K562 (cell line): Measurements from ENCODE around the gene ZNF513. TPM values are rescaled to one million over a fixed set of nuclear protein-coding genes. Genes with fewer than 3 reads are reported as not detected.

Experiments
- HDAC3 ChIP-seq: fragments of 450-650 bp; IDR thresholded peaks from 2 replicates; pipeline ENCODE4 v1.6.1; 2018; ENCODE audit warnings: borderline replicate concordance, mild to moderate bottlenecking, moderate library complexity; ENCODE audit not compliant: partially characterized antibody
- HNRNPL ChIP-seq: fragments of 200-400 bp; formaldehyde crosslinking; IDR thresholded peaks from 2 replicates; pipeline ENCODE4 v1.6.1; 2017; ENCODE audit warnings: low read depth, mild to moderate bottlenecking, low read length
- KDM2B ChIP-seq: fragments of 250-450 bp; sonication (Bioruptor Pico); IDR thresholded peaks from 2 replicates; pipeline ENCODE4 v1.8.0; 2021; ENCODE audit warnings: mild to moderate bottlenecking, moderate library complexity
- MYBL2 ChIP-seq, 2 experiments: fragments of 450-650 bp in 1 of 2; sonication (generic) in 1 of 2; formaldehyde crosslinking in 1 of 2; IDR thresholded peaks; 2 replicates each; pipeline versions ENCODE4 v1.6.1 to v1.8.1; 2017 to 2022; ENCODE audit warnings: borderline replicate concordance in 1 of 2, inconsistent platforms in 1 of 2, low read depth in 1 of 2, mild to moderate bottlenecking in 1 of 2, missing genetic modification reagents in 1 of 2, moderate library complexity in 1 of 2
- POLR3G ChIP-seq: IDR thresholded peaks from 2 replicates; pipeline ENCODE4 v1.6.1; 2011; ENCODE audit not compliant: insufficient read length, insufficient replicate concordance; ENCODE audit errors: extremely low read depth
- TAL1 ChIP-seq: fragments of 450-650 bp; IDR thresholded peaks from 2 replicates; pipeline ENCODE4 v1.6.1; 2016; ENCODE audit warnings: mild to moderate bottlenecking
- ZBTB7A ChIP-seq: IDR thresholded peaks from 2 replicates; pipeline ENCODE4 v1.6.1; 2011; ENCODE audit warnings: low read depth, mild to moderate bottlenecking, low read length, moderate library complexity, borderline replicate concordance; ENCODE audit not compliant: control insufficient read depth
- ZFPM2 ChIP-seq: fragments of 250-450 bp; sonication (Bioruptor Pico); IDR thresholded peaks from 2 replicates; pipeline ENCODE4 v1.5.1; 2022; ENCODE audit warnings: mild to moderate bottlenecking
- ZFX ChIP-seq: sonication (generic); formaldehyde crosslinking; IDR thresholded peaks from 2 replicates; pipeline ENCODE4 v1.8.0; 2022; ENCODE audit warnings: mild to moderate bottlenecking, missing genetic modification reagents, moderate library complexity
- ZNF224 ChIP-seq: sonication (generic); formaldehyde crosslinking; IDR thresholded peaks from 2 replicates; pipeline ENCODE4 v1.8.0; 2022; ENCODE audit warnings: mild to moderate bottlenecking, missing genetic modification reagents
- ZNF282 ChIP-seq: sonication (generic); formaldehyde crosslinking; IDR thresholded peaks from 2 replicates; pipeline ENCODE4 v1.8.1; 2023; ENCODE audit warnings: missing genetic modification reagents
- ZNF408 ChIP-seq: fragments of 250-450 bp; sonication (Bioruptor Pico); IDR thresholded peaks from 2 replicates; pipeline ENCODE4 v1.4.0; 2020; ENCODE audit warnings: low read depth, mild to moderate bottlenecking, moderate library complexity
- ZNF507 ChIP-seq: conservative IDR thresholded peaks from 2 replicates; pipeline ENCODE4 v1.6.1; 2017; ENCODE audit warnings: missing genetic modification characterization, missing compliant biosample characterization
- ZNF75A ChIP-seq: fragments of 450-650 bp; formaldehyde crosslinking; IDR thresholded peaks from 2 replicates; pipeline ENCODE4 v1.4.0; 2020; ENCODE audit warnings: mild to moderate bottlenecking
- polyA plus RNA-seq, 8 experiments: library from polyadenylated mRNA; depleted of rRNA in 4 of 8; stranded (reverse) in 5 of 8; unstranded in 3 of 8; fragments of >200 nt; fragmentation: Nextera tagmentation in 2 of 8; fragmentation: Illumina TruSeq in 1 of 8; extraction: Ambion mirVana in 2 of 8; extraction: Trizol in 1 of 8; gene quantifications; 2 replicates each; pipeline versions ENCODE4 v1.2.1 to v1.2.3, GENCODE V29; 2011 to 2014; ENCODE audit warnings: inconsistent platforms in 1 of 8, missing spikeins in 1 of 8
- total RNA-seq, 7 experiments: library from RNA; depleted of rRNA in 6 of 7; stranded (reverse); fragments of >200 nt in 6 of 7; fragmentation: Illumina TruSeq in 2 of 7; extraction: Trizol in 2 of 7; gene quantifications; 2 replicates each; pipeline versions ENCODE4 v1.2.1 to v1.2.3, GENCODE V29; 2011 to 2021; ENCODE audit warnings: low replicate concordance in 1 of 7
- TF ChIP-seq, protein P1 (sequence below), 2 experiments: fragments of 250-450 bp in 1 of 2; fragments of 450-650 bp in 1 of 2; sonication (Bioruptor Pico) in 1 of 2; IDR thresholded peaks; 2 replicates each; pipeline versions ENCODE4 v1.6.1 to v1.8.0; 2016 to 2021; ENCODE audit warnings: mild to moderate bottlenecking in 2 of 2, moderate library complexity in 2 of 2, missing compliant biosample characterization in 1 of 2, missing genetic modification characterization in 1 of 2
- TF ChIP-seq, protein P2 (sequence below): fragments of 450-650 bp; IDR thresholded peaks from 2 replicates; pipeline ENCODE4 v1.6.1; 2018; ENCODE audit warnings: mild to moderate bottlenecking, low read depth; ENCODE audit not compliant: partially characterized antibody
- TF ChIP-seq, protein P3 (sequence below), 2 experiments: IDR thresholded peaks; 2 replicates each; pipeline ENCODE4 v1.6.1; 2012; ENCODE audit warnings: improper control_type of control experiment in 2 of 2, low read depth in 2 of 2, low read length in 2 of 2, borderline replicate concordance in 1 of 2
- TF ChIP-seq, protein P4 (sequence below): sonication (generic); formaldehyde crosslinking; IDR thresholded peaks from 2 replicates; pipeline ENCODE4 v1.8.1; 2022; ENCODE audit warnings: missing genetic modification reagents
- TF ChIP-seq, protein P5 (sequence below): fragments of 250-450 bp; sonication (Bioruptor Pico); IDR thresholded peaks from 2 replicates; pipeline ENCODE4 v1.5.0; 2020; ENCODE audit warnings: mild to moderate bottlenecking, borderline replicate concordance

Gene ZNF513
- total and polyA plus RNA-seq, 9 of the 15 experiments (the other 6 are each of a cell fraction or from before 2014, with no cell fraction given) = 0.04 to 13.6 (median 4.4) TPM

DNA sequence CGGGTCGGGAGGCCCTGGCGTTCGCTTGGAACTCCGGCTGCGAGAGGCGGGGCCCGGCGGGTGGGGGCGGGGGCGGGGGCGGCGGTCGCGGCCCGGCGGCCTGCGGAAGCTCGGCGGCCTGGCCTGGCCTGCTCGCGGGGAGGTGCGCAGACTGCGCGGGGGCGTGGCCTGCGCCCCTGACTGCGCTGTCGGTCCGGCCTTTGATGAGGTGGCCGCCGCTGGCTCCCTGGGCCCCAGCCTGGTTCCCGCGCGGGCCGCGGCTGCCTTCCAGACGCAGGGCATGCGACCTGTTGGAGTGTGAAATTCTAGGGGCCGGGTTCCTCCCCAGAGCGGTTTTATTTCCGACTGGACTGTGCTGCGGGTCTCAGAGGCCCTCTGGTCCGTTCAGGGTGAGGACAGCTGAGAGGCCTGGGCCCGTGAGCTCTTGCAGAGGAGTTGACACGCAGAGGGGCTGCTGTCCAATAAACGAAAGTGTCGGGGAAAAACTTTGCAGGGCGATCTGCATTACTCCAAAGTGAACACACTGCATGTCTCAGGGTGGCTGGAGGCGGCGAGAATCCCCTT, 48.5 kb upstream of the ZNF513 start (continued):
- TF ChIP-seq ZBTB7A = peak; percentile 81; the same call in 1 of the 2 replicates
- TF ChIP-seq, protein P1, sequence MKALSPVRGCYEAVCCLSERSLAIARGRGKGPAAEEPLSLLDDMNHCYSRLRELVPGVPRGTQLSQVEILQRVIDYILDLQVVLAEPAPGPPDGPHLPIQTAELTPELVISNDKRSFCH (CRISPR knock-in tag; IDR thresholded peaks at IDR 0.05) = no peak
- TF ChIP-seq, protein P1 (tag; IDR thresholded peaks at IDR 0.05) = no peak
- TF ChIP-seq HDAC3 = no peak
- no peak for TF ChIP-seq ZFPM2 (CRISPR knock-in tag)
- 0 out of 2 replicates have a peak, but pooled peaks have one; percentile 8 for TF ChIP-seq HNRNPL
- TF ChIP-seq, protein P2, sequence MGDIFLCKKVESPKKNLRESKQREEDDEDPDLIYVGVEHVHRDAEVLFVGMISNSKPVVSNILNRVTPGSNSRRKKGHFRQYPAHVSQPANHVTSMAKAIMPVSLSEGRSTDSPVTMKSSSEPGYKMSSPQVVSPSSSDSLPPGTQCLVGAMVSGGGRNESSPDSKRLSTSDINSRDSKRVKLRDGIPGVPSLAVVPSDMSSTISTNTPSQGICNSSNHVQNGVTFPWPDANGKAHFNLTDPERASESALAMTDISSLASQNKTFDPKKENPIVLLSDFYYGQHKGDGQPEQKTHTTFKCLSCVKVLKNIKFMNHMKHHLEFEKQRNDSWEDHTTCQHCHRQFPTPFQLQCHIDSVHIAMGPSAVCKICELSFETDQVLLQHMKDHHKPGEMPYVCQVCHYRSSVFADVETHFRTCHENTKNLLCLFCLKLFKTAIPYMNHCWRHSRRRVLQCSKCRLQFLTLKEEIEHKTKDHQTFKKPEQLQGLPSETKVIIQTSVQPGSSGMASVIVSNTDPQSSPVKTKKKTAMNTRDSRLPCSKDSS = no peak
- no peak for TF ChIP-seq ZNF507
- no peak for TF ChIP-seq ZNF282 (CRISPR knock-in tag)
- TF ChIP-seq POLR3G = no peak
- TF ChIP-seq TAL1 = no peak
- TF ChIP-seq, protein P3, sequence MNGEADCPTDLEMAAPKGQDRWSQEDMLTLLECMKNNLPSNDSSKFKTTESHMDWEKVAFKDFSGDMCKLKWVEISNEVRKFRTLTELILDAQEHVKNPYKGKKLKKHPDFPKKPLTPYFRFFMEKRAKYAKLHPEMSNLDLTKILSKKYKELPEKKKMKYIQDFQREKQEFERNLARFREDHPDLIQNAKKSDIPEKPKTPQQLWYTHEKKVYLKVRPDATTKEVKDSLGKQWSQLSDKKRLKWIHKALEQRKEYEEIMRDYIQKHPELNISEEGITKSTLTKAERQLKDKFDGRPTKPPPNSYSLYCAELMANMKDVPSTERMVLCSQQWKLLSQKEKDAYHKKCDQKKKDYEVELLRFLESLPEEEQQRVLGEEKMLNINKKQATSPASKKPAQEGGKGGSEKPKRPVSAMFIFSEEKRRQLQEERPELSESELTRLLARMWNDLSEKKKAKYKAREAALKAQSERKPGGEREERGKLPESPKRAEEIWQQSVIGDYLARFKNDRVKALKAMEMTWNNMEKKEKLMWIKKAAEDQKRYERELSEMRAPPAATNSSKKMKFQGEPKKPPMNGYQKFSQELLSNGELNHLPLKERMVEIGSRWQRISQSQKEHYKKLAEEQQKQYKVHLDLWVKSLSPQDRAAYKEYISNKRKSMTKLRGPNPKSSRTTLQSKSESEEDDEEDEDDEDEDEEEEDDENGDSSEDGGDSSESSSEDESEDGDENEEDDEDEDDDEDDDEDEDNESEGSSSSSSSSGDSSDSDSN (IDR thresholded peaks at IDR 0.05; ENCODE audit: borderline replicate concordance in 1 of 2, low read depth in 2 of 2, low read length in 2 of 2) = peak; percentile 18 to 64; a peak in 2 of 4 replicates
- 0 out of 2 replicates have a peak, but pooled peaks have one; percentile 67 for TF ChIP-seq KDM2B
- TF ChIP-seq, protein P4, sequence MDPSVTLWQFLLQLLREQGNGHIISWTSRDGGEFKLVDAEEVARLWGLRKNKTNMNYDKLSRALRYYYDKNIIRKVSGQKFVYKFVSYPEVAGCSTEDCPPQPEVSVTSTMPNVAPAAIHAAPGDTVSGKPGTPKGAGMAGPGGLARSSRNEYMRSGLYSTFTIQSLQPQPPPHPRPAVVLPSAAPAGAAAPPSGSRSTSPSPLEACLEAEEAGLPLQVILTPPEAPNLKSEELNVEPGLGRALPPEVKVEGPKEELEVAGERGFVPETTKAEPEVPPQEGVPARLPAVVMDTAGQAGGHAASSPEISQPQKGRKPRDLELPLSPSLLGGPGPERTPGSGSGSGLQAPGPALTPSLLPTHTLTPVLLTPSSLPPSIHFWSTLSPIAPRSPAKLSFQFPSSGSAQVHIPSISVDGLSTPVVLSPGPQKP (CRISPR knock-in tag) = no peak
- TF ChIP-seq ZNF224 (CRISPR knock-in tag) = 0 out of 2 replicates have a peak, but pooled peaks have one; percentile 57
- peak; percentile 93 for TF ChIP-seq ZFX (CRISPR knock-in tag)
- TF ChIP-seq, protein P5, sequence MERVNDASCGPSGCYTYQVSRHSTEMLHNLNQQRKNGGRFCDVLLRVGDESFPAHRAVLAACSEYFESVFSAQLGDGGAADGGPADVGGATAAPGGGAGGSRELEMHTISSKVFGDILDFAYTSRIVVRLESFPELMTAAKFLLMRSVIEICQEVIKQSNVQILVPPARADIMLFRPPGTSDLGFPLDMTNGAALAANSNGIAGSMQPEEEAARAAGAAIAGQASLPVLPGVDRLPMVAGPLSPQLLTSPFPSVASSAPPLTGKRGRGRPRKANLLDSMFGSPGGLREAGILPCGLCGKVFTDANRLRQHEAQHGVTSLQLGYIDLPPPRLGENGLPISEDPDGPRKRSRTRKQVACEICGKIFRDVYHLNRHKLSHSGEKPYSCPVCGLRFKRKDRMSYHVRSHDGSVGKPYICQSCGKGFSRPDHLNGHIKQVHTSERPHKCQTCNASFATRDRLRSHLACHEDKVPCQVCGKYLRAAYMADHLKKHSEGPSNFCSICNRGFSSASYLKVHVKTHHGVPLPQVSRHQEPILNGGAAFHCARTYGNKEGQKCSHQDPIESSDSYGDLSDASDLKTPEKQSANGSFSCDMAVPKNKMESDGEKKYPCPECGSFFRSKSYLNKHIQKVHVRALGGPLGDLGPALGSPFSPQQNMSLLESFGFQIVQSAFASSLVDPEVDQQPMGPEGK (CRISPR knock-in tag) = no peak
- no peak for TF ChIP-seq ZNF75A (CRISPR knock-in tag)
- TF ChIP-seq ZNF408 (CRISPR knock-in tag) = no peak
- no peak for TF ChIP-seq MYBL2 (IDR thresholded peaks at IDR 0.05; ENCODE audit: low read depth)
- TF ChIP-seq MYBL2 (CRISPR knock-in tag; IDR thresholded peaks at IDR 0.05; ENCODE audit: borderline replicate concordance) = no peak
